NCI-H2107 treated with DMSO at 0.1 percent for 48 hours (cell line): ENCODE data around the gene ZNF428.
"Not testable (repeated sequence)": the region's sequence is repeated elsewhere in the genome, so short reads cannot be mapped to it uniquely, and the experiment has no call there.

Experiments
- DNase-seq: peaks from one replicate; lab custom pipeline; 2025; ENCODE audit not compliant: unreplicated experiment; lab: John Stamatoyannopoulos, UW

Gene ZNF428, protein sequence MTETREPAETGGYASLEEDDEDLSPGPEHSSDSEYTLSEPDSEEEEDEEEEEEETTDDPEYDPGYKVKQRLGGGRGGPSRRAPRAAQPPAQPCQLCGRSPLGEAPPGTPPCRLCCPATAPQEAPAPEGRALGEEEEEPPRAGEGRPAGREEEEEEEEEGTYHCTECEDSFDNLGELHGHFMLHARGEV

GRCh38 chr19:43619262-43620060 is at the start of gene ZNF428:
TSS of gene ZNF428 (minus strand) at chr19:43619629. CDS start at chr19:43614304, 5,325 bp downstream.
- DNase-seq = peak; percentile 89

DNA sequence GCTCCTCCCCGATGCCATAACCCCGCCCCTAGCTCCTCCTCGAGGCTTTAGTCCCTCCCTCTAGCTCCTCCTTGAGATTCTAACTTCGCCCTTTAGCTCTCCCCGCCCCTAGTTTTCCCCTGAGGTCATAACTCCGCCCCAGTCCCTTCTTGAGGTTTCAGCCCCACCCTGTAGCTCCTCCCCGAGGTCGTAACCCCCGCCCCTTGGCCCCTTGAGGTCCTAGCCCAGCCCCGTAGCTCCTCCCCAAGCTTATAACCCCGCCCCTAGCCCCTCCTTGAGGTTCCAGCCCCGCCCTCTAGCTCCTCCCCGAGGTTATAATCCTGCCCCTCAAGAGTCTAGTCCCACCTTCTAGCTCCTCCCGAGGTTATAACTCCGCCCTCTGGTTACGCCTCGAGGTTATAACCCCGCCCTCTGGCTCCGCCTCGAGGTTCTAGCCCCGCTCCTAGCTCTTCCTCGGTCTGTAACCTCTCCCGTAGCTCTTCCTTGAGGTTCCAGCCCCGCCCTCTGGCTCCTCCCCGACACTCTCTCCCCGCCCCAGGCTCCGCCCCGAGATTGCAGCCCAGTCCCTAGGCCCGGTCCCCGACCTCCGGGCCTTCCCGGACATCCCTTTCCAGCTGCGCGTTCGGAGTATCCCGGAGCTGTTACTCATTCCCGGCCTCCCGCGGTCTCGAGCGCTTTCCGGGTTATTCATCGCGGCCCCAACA is 49.1 kb upstream of the ZNF428 start:
- DNase-seq = peak; percentile 95

DNA sequence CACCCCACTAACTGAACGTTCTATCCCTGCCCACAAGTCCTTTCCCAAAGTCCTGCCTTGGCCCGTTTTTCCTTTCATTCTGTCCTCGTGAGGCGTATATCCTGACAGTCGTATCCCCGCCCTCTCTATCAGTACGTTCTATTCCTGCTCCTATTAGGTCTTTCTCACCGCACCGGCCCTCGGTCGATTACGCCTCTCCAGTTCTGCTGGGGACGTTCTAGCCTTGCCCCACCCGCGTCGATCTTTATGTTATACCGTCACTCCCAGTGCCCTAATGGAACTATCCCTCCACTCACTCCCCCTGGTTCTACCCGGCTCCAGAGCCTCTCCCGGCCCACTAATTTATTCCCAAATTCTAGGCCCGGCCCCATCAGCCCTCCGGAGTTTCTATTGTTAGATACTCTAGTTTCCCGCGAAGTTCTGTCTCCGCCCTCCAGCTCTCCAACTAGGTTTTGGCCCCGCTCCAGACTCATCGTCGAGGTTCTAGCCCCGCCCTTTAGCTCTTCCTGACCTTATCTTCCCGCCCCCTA is 48.5 kb upstream of the ZNF428 start:
- peak; percentile 65 for DNase-seq

DNA sequence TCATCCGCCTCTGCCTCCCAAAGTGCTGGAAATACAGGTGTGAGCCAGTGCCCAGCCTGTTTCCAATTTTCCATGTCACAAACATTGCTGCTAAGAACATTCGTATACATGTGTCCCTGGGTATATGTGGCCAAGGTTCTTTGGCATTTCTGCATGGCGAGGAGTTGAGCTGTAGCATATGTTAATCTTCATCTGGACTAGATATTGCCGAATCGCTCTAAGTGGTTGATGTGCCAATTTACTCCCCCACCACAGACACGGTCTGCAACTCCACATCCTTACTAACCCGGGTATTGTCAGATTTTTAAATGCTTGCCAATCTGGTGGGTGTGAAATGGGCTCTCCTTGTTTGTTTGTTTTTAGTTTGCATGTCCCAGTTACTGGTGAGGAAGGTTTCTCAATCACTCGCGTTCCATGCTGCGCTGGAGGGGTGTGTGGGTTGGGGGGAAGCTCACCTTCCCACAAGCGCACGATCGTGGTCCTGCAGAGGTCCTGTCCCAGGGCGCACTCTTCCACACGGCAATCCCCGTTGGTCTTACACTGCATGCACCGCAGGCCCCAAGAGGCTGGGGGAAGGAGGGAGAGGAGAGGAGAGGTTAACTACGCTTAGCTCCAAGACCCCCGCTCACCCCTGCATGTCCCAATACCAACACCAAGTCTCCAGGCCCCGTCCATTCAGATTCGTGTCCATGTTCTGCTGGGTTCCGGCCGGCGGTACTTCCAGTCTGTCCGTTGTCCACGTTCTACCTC is 47.9 kb upstream of the ZNF428 start:
- DNase-seq = no peak

DNA sequence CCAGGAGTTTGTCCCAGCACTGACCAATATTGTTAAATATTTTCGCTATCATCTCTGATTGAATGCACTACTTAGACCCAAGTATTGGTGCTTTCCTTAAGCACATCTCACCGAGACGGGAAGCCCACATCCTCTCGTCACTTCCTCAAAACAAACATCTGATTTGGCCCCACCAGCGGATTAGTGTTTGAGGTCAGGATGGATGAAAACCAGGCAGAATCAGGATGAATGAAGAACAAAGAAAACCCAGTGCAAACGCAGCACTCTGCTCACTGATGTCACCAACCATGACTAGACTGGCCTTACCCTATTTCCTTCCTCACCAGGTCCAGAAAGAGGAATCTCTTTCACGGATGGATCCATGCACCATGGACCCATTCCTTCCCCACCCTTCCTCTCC is 44.6 kb upstream of the ZNF428 start:
- DNase-seq = no peak

GRCh38 chr19:43662487-43662886 is 43.1 kb upstream of the ZNF428 start:
- DNase-seq = no peak

DNA sequence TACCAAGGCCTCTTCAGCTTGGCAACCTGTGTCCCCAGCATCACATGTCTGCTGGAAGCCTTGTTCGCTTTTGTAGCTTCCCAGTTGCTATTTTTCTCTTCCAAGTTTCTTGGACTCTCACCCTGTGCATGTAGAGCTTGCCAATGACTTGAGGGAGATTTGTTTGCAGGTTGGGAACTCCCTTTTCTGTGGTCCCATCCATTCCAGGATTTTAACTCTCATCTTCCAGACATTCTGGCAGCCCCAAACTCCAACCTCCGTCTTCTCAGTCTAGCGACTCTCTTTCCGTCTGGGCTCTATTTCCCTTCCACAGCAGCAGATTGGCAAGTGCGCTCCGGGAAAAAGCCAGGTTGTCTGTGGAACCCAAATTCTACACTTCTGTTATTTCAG is 41.5 kb upstream of the ZNF428 start:
- no peak for DNase-seq

DNA sequence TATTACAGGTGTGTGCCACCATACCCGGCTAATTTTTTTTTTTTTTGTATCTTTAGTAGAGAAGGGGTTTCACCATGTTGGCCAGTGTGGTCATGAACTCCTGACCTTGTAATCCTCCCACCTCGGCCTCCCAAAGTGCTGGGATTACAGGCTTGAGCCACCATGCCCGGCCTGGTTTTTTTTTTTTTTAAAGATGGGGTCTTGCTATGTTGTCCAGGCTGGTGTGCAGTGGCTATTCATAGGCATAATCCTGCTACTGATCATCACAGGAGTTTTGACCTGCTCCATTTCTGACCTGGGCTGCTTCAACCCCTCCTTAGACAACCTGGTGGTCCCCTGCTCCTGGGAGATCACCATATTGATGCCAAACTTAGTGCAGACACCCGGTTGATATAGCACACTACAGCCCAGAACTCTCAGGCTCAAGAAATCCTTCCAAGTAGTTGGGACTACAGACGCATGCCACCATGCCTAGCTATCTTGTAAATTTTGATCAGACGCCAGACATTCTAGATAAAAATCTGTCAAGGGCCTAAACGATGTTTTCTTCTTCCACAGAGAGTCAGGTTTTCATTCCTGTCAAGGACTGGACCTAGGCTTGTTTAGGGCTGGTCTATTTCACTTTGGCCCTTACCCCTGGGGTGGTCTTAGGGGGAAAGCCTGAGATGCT is 41.0 kb upstream of the ZNF428 start:
- DNase-seq = no peak

- no peak for DNase-seq
Measured at GRCh38 chr19:43658494-43658893, 39.1 kb upstream of the ZNF428 start.

DNA sequence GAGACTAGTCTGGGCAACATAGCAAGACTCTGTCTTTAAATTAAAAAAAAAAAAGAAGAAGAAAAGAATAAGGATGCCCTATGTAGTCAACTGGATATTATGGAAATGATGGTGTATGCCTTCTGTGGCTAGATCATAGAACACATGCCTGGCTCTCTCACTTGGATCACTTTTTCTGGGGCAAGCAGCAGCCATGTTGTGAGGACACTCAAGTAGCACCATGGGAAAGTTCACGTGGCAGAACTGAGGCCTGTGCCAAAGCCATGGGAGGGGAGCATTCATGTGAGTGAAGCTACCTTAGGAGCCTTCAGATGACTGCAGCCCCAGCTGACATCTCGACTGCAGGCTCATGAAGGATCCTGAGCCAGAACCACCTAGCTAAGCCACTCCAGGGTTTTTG is 38.6 kb upstream of the ZNF428 start:
- DNase-seq = no peak

DNA sequence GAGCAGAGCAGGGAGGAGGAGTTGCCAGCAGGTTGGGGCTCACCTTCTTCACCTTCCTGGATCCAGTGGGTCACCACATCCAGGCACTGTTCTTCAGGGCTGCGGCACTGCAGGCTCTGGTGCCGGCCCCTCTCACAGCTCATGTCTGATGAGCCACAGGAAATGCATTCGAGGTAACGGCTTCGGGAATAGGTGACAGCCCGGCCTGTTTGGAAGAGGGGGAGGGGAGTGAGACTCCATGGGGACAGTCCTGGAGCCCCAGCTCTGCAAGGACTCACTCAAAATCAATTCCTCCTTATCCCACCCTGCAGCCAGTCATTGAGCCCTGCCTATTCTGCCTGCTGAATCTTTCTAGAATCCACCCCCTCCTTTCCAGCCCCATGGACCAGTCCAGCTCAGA is 37.0 kb upstream of the ZNF428 start:
- DNase-seq = no peak

GRCh38 chr19:43652546-43652874 is 33.1 kb upstream of the ZNF428 start:
- DNase-seq = no peak

- peak; percentile 22 for DNase-seq
Measured at GRCh38 chr19:43651758-43652545, 32.5 kb upstream of the ZNF428 start.

DNA sequence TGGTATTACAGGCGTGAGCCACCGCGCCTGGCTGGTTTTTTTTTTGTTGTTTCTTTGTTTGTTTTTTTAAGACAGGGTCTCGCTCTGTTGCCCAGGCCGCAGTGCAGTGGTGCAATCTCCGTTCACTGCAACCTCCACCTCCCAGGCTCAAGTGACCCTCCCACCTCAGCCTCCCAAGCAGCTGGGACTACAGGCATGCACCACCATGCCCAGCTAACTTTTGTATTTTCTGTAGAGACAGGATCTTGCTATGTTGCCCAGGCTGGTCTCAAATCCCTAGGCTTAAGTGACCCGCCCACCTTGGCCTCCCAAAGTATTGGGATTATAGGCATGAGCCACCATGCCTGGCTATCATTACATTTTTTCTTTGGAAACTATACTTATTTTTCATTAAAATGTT is 30.8 kb upstream of the ZNF428 start:
- DNase-seq = not testable (repeated sequence)

DNA sequence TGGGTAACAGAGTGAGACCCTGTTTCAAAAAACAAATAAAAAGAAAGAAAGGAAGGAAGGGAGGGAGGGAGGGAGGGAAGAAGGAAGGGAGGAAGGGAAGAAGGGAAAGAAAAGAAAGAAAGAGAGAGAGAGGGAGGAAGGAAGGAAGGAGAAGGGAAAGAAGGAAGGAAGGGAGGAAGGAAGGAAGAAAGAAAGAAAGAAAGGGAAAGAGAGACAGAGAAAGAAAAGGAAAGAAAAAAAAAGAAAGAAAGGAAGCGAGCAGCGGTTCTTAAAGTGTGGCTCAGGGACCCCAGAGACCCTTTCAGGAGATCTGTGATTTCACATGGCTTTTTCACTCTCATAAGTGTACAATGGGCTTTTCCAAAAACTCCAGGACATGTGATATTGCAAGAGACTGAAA is 30.1 kb upstream of the ZNF428 start:
- no peak for DNase-seq

GRCh38 chr19:43648633-43649032 is 29.2 kb upstream of the ZNF428 start:
- no peak for DNase-seq

GRCh38 chr19:43644181-43644580 is 24.8 kb upstream of the ZNF428 start:
- DNase-seq = no peak

DNA sequence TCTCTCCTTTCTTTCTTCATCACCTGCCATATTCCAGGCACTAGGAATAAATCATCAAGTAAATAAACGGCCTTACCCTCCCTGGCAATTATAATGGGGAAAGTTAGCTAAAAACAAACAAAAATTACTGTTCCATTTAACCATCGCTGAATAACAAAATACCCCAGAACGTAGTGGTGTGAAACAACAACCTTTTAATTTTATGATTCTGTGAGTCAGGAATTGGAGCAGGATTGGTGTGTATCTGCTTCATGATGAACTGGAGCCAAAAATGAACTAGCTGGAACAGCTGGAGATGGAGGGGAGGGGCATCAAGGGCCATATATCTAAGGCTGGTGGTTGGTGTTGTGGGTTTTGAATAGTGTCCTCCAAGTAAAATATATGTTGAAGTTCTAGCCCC is 23.9 kb upstream of the ZNF428 start:
- no peak for DNase-seq

GRCh38 chr19:43642531-43642930 is 23.1 kb upstream of the ZNF428 start:
- no peak for DNase-seq

- DNase-seq = no peak
Measured at GRCh38 chr19:43641333-43641732, 21.9 kb upstream of the ZNF428 start.
